CD4-positive, alpha-beta T cell treated with Interferon gamma for 1 hour (primary cell): ENCODE results near the gene PKN3.

ENCODE experiments used
- DNase-seq: peaks from one replicate; pipeline ENCODE4 v3.0.0-alpha.2; 2020

PKN3 gene

DNA sequence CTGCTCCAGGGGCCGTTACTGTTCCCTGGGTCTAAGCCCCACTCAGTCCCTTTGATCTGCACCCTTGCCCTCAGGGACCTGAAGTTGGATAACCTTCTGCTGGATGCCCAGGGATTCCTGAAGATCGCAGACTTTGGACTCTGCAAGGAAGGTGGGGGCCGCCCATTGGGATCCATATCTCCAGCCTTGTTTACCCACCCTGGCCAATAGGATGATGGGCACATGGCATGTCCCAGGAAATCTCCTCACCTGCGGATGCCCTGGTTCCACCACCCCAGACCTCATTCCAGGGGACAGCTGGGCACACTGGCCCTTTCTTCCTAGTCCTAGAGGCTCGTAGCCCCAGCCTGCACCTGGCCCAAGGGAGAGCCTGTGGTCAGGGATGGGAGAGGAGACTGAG is 16.2 kb downstream of the PKN3 start:
- DNase-seq, result no peak

- no peak for DNase-seq
Measured at GRCh38 chr9:128719919-128720605, 17.8 kb downstream of the PKN3 start.

DNA sequence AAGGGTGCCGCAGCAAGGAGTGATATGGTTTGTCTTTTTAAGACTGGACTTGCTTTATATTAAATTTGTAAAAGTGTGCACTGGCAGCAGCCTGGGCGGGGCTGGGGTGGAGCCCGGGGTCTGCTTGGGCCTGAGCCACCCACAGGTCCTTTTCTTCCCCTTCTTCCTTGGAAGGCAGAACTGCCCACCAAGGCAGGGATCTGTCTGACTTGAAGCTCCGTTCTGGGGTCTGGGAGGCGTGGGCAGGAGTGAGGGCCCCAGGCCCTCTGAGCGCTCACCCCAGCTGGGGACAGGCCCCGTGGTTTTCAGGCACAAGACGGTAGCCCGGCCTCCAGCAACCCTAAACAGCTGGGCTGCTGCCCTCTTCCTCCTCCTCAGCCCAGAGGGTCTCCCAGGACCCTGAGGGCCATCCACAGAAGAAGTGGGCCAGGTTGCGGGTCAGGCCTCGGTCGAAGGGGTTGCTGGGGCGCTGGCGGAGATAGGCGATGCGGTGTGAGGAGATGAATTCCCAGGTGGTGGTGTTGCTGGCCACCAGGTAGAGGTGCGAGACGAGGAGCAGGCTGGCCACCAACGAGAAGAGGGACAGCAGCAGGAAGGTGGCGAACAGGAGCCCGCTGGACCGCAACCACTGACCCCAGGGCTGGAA is 18.7 kb downstream of the PKN3 start:
- no peak for DNase-seq

DNA sequence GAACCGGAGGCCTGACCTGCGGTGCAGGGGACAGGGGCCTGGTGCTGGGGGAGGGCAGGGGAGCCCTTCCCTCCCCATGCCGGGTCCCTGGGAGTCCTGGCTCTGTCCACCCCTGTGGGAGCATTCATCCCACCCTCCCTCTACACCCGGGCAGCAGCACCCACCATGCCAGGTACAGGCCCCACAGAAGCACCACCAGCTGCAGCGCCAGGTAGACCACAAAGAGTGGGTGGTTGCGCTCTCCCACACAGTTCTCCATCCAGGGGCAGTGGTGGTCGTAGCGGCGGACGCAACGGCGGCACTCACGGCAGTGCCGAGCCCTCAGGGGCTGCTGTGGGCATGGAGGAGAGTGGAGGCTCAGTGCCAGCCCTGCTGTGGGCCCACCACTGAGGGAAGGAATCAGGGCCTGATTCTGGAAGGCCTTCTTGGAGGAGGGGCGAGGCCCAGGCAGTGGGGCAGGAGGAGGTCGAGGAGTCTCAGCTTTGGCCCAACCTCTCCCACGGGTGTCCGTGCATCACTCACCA is 19.2 kb downstream of the PKN3 start:
- no peak for DNase-seq

- no peak for DNase-seq
Measured at GRCh38 chr9:128722380-128723351, 20.4 kb downstream of the PKN3 start.

DNA sequence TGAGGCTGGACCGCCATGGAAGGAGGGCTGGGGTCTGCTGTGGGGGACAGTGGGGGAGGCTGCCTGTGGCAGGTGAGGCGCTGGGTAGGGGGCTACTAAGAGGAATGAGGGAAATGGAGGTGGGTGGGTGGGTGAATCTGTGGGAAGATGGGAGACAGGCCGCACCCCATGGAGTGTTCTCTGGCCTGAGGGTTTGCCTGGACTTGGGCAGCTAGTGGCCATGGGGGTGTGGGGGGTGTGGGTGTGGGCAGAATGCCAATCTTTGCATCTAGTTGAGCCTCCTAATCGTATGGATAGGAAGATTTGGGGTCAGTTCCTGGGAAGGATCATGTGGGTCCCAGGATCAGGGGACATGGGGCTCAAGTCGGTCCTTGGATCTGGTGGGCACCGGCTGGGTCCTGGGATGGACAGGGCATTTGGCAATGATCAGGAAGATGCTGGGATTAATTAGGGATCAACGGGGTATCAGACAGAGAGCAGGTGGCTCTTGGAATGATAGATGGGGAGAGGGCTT is 21.1 kb downstream of the PKN3 start:
- no peak for DNase-seq

- DNase-seq, result peak; percentile 100
Measured at GRCh38 chr9:128723866-128724743, 21.8 kb downstream of the PKN3 start, which contains the start of gene ZDHHC12. Gene ZDHHC12 (minus strand): TSS chr9:128724127. CDS start chr9:128724093, 34 bp downstream.

DNA sequence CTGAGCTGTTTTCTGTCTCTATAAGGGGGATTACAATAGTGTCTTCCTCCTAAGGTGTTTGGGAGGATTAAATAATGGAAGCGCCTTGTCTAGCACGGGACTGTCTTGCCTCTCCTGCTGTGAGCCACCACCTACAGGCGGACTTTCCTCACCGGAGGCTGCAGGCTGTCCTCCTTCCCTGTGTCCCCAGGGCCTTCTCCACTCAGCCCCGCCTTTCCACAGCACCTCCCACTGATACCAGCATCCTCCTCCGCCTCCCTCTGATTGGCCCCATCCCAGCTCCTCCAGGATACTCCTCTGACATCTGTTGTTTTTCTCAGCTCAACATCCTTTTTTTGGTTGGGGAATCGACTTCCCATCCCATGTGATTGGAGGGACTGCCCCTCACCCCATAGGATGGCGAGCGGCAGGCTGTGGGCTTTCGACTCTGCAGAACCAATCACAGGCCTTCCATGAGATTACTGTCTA is 22.5 kb downstream of the PKN3 start:
- peak; percentile 38 for DNase-seq

DNA sequence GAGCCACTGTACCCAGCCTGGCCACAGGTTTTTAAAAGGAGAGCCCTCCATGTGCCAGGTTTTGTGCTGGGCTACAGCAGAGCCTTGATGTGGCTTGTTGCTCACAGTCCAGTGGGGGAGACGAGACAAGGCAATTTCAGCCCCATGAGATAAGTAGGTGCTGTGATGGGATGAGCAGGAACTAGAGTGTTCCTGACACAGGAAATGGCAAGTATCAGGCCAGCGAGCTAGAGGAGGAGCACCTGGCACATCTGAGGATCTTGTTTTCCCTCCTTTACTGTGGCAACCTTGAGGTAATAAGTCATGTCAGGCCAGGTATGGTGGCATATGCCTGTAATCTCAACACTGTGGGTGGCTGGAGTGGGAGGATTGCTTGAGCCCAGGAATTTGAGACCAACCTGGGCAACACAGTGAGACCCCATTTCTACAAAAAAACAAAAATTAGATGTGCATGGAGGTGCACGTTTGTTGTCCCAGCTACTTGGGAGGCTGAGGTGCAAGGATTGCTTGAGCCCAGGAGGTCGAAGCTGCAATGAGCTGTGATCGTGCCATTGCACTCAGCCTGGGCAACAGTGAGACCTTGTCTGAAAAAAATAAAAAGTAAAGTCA is 25.4 kb downstream of the PKN3 start:
- DNase-seq, result no peak

GRCh38 chr9:128728298-128728697 is 26.0 kb downstream of the PKN3 start:
- DNase-seq, result no peak

- no peak for DNase-seq
Measured at GRCh38 chr9:128729302-128729701, 27.0 kb downstream of the PKN3 start.

- DNase-seq, result no peak
Measured at GRCh38 chr9:128729766-128730517, 27.6 kb downstream of the PKN3 start.

GRCh38 chr9:128731093-128731492 is 28.8 kb downstream of the PKN3 start:
- no peak for DNase-seq

DNA sequence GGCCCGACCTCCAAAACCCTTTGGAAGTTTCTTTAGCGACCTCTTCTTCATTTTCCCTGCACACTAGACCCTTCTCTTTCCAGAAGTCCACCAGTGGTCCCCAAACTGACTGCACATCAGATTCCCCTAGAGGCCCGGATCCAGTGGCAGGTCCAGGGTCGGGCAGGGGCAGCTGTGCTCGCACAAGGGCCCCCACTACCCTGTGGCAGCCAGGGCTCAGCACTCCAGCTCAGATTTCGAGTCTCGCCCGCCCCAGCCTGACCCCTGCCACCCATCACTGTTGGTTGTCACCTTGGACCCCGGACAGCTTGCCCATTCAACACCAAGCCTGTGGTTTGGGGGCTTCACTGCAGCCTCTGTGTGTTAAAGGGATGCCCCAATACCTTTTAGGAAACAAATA is 29.4 kb downstream of the PKN3 start:
- DNase-seq, result no peak

GRCh38 chr9:128732576-128732975 is 30.3 kb downstream of the PKN3 start:
- DNase-seq, result no peak

DNA sequence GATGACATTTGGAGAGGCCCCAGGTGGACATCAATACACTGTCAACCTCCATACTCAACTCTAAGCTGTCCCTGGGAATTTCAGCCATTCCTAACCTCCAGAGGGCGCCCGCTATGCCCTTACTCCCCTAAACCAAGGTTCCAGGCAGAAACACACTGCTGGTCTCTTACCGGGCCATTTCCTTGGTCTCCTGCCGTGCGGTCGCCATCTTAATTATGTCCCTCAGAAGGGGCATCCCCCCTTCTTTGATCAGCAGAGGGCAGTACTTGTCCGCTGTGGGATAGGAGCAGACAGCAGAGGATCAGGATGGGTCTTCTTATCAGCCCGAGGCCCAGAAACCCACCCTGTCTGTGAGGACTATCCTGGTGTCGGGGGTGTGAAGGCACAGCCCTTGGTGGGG is 31.0 kb downstream of the PKN3 start:
- peak; percentile 17 for DNase-seq

GRCh38 chr9:128735373-128735772 is 33.1 kb downstream of the PKN3 start:
- DNase-seq, result no peak

- DNase-seq, result no peak
Measured at GRCh38 chr9:128742401-128742800, 40.1 kb downstream of the PKN3 start.

GRCh38 chr9:128743421-128743820 is 41.1 kb downstream of the PKN3 start:
- no peak for DNase-seq

DNA sequence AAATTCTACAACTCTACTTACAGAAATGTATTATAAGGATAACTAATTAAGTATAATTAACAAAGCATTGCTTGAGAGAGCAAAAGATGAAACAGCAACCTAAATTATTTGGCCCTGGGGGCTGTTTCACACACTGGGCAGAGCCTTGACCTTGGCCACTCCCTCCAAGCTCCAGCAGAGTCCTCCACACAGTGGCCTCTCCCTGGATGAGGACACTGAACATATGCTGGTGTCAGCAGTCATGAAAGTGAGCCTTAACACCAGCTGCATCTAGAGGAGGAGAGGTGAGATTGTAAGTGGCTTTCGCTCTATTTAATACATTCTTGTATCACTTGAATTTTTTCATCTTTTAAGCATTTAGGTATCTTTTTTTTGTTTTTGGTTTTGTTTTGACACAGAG is 44.9 kb downstream of the PKN3 start:
- no peak for DNase-seq
